ENCODE data around the gene TCTA.

TCTA gene

GRCh38 chr3:49410066-49410845 is 2.0 kb upstream of the TCTA start:
- Histone ChIP-seq H3K9me3 (ENCODE audit: low read length) (no peaks in the 10 kb centered on the region), H3K27me3 (ENCODE audit: insufficient read depth, low read length) (no peaks in the 10 kb centered on the region), H3K4me2 (ENCODE audit: low read length) (peak overlapping the region; percentile 98), H4K20me1 (ENCODE audit: insufficient read depth, low read length) (peaks cover 6% of the 10 kb centered on the region; the same call in 1 of the 2 replicates), H3K27ac (ENCODE audit: low read depth, low read length, poor library complexity, severe bottlenecking) (peak overlapping the region; percentile 60), H3K36me3 (ENCODE audit: insufficient read depth, low read length) (peaks cover 34% of the 10 kb centered on the region), H3F3A (ENCODE audit: insufficient read depth, low read length) (no peaks in the 10 kb centered on the region), H3K9me2 (ENCODE audit: low read depth, low read length) (no peaks in the 10 kb centered on the region), H3K79me2 (ENCODE audit: insufficient read depth, low read length) (peaks cover 74% of the 10 kb centered on the region), H2AFZ (ENCODE audit: low read length) (no peak overlapping the region), H3K4me1 (ENCODE audit: insufficient read depth, low read length, severe bottlenecking) (peaks cover 66% of the 10 kb centered on the region), H3K4me3 (ENCODE audit: low read depth, low read length, poor library complexity, severe bottlenecking) (peak overlapping the region; percentile 83), H3K9ac (ENCODE audit: low read length) (peak overlapping the region; percentile 83)
- TF ChIP-seq EZH2 (IDR thresholded peaks at IDR 0.05; ENCODE audit: borderline replicate concordance, low read length): no peak

GRCh38 chr3:49410846-49411534 is 1.2 kb upstream of the TCTA start:
- Histone ChIP-seq H3F3A (ENCODE audit: insufficient read depth, low read length) (no peaks in the 10 kb centered on the region), H3K9ac (ENCODE audit: low read length) (peak overlapping the region; percentile 83), H3K27me3 (ENCODE audit: insufficient read depth, low read length) (no peaks in the 10 kb centered on the region), H3K4me1 (ENCODE audit: insufficient read depth, low read length, severe bottlenecking) (peaks cover 68% of the 10 kb centered on the region), H2AFZ (ENCODE audit: low read length) (no peak overlapping the region), H3K4me2 (ENCODE audit: low read length) (peak overlapping the region; percentile 98), H3K9me2 (ENCODE audit: low read depth, low read length) (no peaks in the 10 kb centered on the region), H3K27ac (ENCODE audit: low read depth, low read length, poor library complexity, severe bottlenecking) (peak overlapping the region; percentile 60), H3K9me3 (ENCODE audit: low read length) (no peaks in the 10 kb centered on the region), H4K20me1 (ENCODE audit: insufficient read depth, low read length) (peaks cover 6% of the 10 kb centered on the region; the same call in 1 of the 2 replicates), H3K4me3 (ENCODE audit: low read depth, low read length, poor library complexity, severe bottlenecking) (peak overlapping the region; percentile 83), H3K79me2 (ENCODE audit: insufficient read depth, low read length) (peaks cover 67% of the 10 kb centered on the region), H3K36me3 (ENCODE audit: insufficient read depth, low read length) (peaks cover 29% of the 10 kb centered on the region; the same call in 1 of the 2 replicates)
- no peak for TF ChIP-seq CTCF (IDR thresholded peaks at IDR 0.05; ENCODE audit: low read length)
- no peak for TF ChIP-seq EZH2 (IDR thresholded peaks at IDR 0.05; ENCODE audit: borderline replicate concordance, low read length)

GRCh38 chr3:49411535-49411967 is 672 bp upstream of the TCTA start:
- H3F3A ChIP-seq (ENCODE audit: insufficient read depth, low read length): no peaks in the 10 kb centered on the region
- TF ChIP-seq EZH2 (IDR thresholded peaks at IDR 0.05; ENCODE audit: borderline replicate concordance, low read length) (no peak), CTCF (IDR thresholded peaks at IDR 0.05; ENCODE audit: low read length) (no peak)
- no peaks in the 10 kb centered on the region for H3K9me3 ChIP-seq (ENCODE audit: low read length)
- H3K79me2 ChIP-seq (ENCODE audit: insufficient read depth, low read length): peaks cover 61% of the 10 kb centered on the region
- peak overlapping the region; percentile 98 for H3K4me2 ChIP-seq (ENCODE audit: low read length)
- H3K4me1 ChIP-seq (ENCODE audit: insufficient read depth, low read length, severe bottlenecking): peaks cover 68% of the 10 kb centered on the region
- no peaks in the 10 kb centered on the region for H3K27me3 ChIP-seq (ENCODE audit: insufficient read depth, low read length)
- H2AFZ ChIP-seq (ENCODE audit: low read length): no peak overlapping the region
- H3K9ac ChIP-seq (ENCODE audit: low read length): peak overlapping the region; percentile 83
- H3K9me2 ChIP-seq (ENCODE audit: low read depth, low read length): no peaks in the 10 kb centered on the region
- H4K20me1 ChIP-seq (ENCODE audit: insufficient read depth, low read length): peaks cover under 1% of the 10 kb centered on the region; the same call in 1 of the 2 replicates
- H3K4me3 ChIP-seq (ENCODE audit: low read depth, low read length, poor library complexity, severe bottlenecking): peak overlapping the region; percentile 83
- peak overlapping the region; percentile 60 for H3K27ac ChIP-seq (ENCODE audit: low read depth, low read length, poor library complexity, severe bottlenecking)
- H3K36me3 ChIP-seq (ENCODE audit: insufficient read depth, low read length): peaks cover 25% of the 10 kb centered on the region; the same call in 1 of the 2 replicates
